Measurements from ENCODE around the gene TECPR2. TPM values are rescaled to one million over a fixed set of nuclear protein-coding genes. Genes with fewer than 3 reads are reported as not detected.

The TECPR2 gene
- total RNA-seq, 1 experiment from 2014 or later, result 29.7 TPM

DNA sequence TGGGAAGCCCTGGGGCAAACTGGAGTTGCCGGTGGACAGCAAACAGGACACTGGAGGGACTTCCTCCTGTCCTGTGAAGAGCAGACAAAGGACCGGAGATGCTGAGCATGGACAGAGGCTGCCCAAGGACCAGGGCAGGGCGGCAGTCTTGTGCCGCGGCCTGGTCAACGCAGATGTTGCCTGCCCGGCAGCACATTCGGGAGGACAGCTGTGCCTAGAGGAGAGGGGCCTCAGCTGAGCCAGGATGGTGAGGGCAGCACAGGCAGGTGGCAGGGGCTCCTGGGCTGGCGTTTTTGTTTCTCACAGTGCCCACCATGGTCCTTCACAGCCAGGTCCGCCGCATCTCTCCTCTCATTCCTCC is 133.6 kb downstream of the TECPR2 start:
- Histone ChIP-seq H3K4me2 (no peak overlapping the region), H3K27ac (no peak overlapping the region), H2AFZ (no peak overlapping the region), H3F3A (ENCODE audit: insufficient read depth, low read depth) (peaks cover 7% of the 10 kb centered on the region; the same call in 1 of the 2 replicates), H3K27me3 (ENCODE audit: insufficient read depth, low read depth) (no peaks in the 10 kb centered on the region), H3K4me1 (replicated peaks; ENCODE audit: insufficient read depth) (no peaks in the 10 kb centered on the region), H3K79me2 (ENCODE audit: low read depth) (no peaks in the 10 kb centered on the region), H3K4me3 (no peak overlapping the region), H3K9me3 (ENCODE audit: insufficient read depth, low read depth) (no peaks in the 10 kb centered on the region), H4K20me1 (ENCODE audit: insufficient read depth) (no peaks in the 10 kb centered on the region), H3K9me2 (ENCODE audit: insufficient read depth) (no peaks in the 10 kb centered on the region), H3K36me3 (ENCODE audit: low read depth) (no peaks in the 10 kb centered on the region)
- no TSS peak for BruUV-seq (replicated peaks)
- CTCF ChIA-PET, result no interaction called here
- DNase-seq, result no peak
- POLR2A ChIA-PET (ENCODE audit: unreplicated experiment), result no interaction called here
- TF ChIP-seq, protein P1, sequence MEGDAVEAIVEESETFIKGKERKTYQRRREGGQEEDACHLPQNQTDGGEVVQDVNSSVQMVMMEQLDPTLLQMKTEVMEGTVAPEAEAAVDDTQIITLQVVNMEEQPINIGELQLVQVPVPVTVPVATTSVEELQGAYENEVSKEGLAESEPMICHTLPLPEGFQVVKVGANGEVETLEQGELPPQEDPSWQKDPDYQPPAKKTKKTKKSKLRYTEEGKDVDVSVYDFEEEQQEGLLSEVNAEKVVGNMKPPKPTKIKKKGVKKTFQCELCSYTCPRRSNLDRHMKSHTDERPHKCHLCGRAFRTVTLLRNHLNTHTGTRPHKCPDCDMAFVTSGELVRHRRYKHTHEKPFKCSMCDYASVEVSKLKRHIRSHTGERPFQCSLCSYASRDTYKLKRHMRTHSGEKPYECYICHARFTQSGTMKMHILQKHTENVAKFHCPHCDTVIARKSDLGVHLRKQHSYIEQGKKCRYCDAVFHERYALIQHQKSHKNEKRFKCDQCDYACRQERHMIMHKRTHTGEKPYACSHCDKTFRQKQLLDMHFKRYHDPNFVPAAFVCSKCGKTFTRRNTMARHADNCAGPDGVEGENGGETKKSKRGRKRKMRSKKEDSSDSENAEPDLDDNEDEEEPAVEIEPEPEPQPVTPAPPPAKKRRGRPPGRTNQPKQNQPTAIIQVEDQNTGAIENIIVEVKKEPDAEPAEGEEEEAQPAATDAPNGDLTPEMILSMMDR (conservative IDR thresholded peaks at IDR 0.05), result no peak
- TF ChIP-seq EZH2 (IDR thresholded peaks at IDR 0.05; ENCODE audit: low read depth), result no peak
- intact Hi-C loops (cut with micrococcal nuclease; ENCODE audit: unreplicated experiment), result no loop called here

DNA sequence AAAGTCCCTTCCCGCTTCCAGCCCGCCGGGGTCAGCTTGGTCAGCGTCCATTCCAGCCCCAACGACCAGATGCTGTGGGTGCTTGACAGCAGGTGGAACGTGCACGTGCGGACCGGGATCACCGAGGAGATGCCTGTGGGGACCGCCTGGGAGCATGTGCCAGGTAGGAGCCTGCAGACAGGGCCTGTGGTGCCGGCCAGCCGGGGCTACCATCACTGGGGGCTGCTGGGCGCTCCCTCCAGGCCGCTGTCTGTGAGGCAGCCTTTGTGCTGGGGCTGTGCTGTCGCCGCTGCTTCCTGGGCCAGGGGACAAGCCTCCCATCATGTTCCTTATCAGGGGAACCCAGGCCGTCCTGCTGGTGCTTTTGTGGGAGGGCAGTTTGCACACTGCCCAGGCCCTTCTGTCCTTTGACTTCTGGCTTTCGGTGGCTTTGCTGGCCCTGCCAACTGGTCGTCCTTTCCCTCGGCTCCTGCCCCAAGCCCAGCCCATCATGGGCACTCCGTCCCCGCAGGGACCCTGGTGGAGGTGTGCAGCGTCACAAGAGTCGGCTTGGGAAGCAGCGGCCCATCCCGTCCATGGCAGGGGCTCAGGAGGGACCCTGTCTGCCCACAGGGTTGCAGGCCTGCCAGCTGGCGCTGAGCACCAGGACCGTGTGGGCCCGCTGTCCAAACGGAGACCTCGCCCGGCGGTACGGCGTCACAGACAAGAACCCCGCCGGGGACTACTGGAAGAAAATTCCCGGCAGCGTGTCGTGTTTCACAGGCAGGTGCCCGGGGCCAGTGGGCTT is 134.4 kb downstream of the TECPR2 start:
- H3F3A ChIP-seq (ENCODE audit: insufficient read depth, low read depth), result peaks cover 14% of the 10 kb centered on the region
- POLR2A ChIA-PET (ENCODE audit: unreplicated experiment), result no interaction called here

DNA sequence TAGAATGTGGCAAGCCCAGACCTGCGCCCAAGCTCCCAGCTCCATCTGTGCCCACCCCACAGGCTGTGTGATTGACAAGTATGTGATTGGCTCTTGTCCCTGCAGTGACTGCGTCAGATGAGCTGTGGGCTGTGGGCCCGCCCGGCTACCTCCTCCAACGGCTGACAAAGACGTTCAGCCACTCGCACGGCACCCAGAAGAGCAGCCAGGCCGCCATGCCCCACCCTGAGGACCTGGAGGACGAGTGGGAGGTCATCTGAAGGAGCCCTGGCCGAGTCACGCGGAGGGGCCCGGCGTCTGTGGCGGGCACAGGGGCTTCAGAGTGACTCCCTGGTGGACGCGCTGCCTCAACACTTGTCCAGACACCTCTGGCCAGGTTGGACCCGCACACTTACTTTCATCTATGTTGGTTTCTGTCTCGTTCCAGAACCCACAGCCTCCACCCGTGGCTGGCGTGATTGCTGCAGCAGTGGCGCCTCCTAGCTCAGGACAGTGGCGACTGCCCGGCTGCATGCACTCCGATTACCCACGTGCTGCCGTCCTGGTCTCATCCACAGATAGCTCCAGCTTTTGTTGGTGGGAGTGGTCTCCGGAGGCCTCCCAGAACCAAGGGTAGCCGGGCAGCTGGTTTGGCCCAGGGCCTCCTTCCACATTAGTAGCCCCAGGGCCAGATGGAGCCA is 135.4 kb downstream of the TECPR2 start:
- CTCF ChIA-PET, result no interaction called here

More for the DNA sequence above, 134.4 kb downstream of the TECPR2 start:
- intact Hi-C loops (cut with micrococcal nuclease; ENCODE audit: unreplicated experiment), result no loop called here
- Histone ChIP-seq H3K27ac (no peak overlapping the region), H4K20me1 (ENCODE audit: insufficient read depth) (no peaks in the 10 kb centered on the region), H3K4me1 (replicated peaks; ENCODE audit: insufficient read depth) (no peaks in the 10 kb centered on the region), H2AFZ (no peak overlapping the region), H3K9me3 (ENCODE audit: insufficient read depth, low read depth) (no peaks in the 10 kb centered on the region), H3K79me2 (ENCODE audit: low read depth) (no peaks in the 10 kb centered on the region), H3K27me3 (ENCODE audit: insufficient read depth, low read depth) (no peaks in the 10 kb centered on the region), H3K4me2 (no peak overlapping the region), H3K9me2 (ENCODE audit: insufficient read depth) (no peaks in the 10 kb centered on the region), H3K4me3 (no peak overlapping the region), H3K36me3 (ENCODE audit: low read depth) (no peaks in the 10 kb centered on the region)
- BruUV-seq (replicated peaks), result no TSS peak
- CTCF ChIA-PET, result no interaction called here
- no peak for DNase-seq
- TF ChIP-seq, protein P1 (conservative IDR thresholded peaks at IDR 0.05), result no peak
- TF ChIP-seq EZH2 (IDR thresholded peaks at IDR 0.05; ENCODE audit: low read depth), result no peak

More for the DNA sequence above, 135.4 kb downstream of the TECPR2 start:
- intact Hi-C loops (cut with micrococcal nuclease; ENCODE audit: unreplicated experiment), result no loop called here
- Histone ChIP-seq H3K36me3 (ENCODE audit: low read depth) (no peaks in the 10 kb centered on the region), H3F3A (ENCODE audit: insufficient read depth, low read depth) (peaks cover 22% of the 10 kb centered on the region), H3K27me3 (ENCODE audit: insufficient read depth, low read depth) (no peaks in the 10 kb centered on the region), H3K9me2 (ENCODE audit: insufficient read depth) (no peaks in the 10 kb centered on the region), H3K9me3 (ENCODE audit: insufficient read depth, low read depth) (no peaks in the 10 kb centered on the region), H3K4me3 (no peak overlapping the region), H3K4me2 (no peak overlapping the region), H3K79me2 (ENCODE audit: low read depth) (no peaks in the 10 kb centered on the region), H4K20me1 (ENCODE audit: insufficient read depth) (no peaks in the 10 kb centered on the region), H3K4me1 (replicated peaks; ENCODE audit: insufficient read depth) (no peaks in the 10 kb centered on the region), H3K27ac (no peak overlapping the region), H2AFZ (no peak overlapping the region)
- no TSS peak for BruUV-seq (replicated peaks)
- POLR2A ChIA-PET (ENCODE audit: unreplicated experiment), result no interaction called here
- no peak for DNase-seq
- TF ChIP-seq, protein P1 (conservative IDR thresholded peaks at IDR 0.05), result peak; percentile 65
- TF ChIP-seq EZH2 (IDR thresholded peaks at IDR 0.05; ENCODE audit: low read depth), result no peak

Measured in PC-9 (cell line).